Sigmoid colon (tissue), 4 donors: Measurements from ENCODE around the gene ARID5B.

ENCODE experiments used
- EP300 ChIP-seq, 4 donors: sonication (generic); formaldehyde crosslinking; IDR thresholded peaks; one replicate each; pipeline ENCODE4 v1.6.1; 2017; ENCODE audit warnings: antibody characterized with exemption in 4 of 4
- POLR2A ChIP-seq, 2 donors: fragments of 450-650 bp; IDR thresholded peaks; one replicate each; pipeline ENCODE4 v1.6.1; 2016; ENCODE audit warnings: antibody characterized with exemption in 2 of 2, mild to moderate bottlenecking in 2 of 2, moderate library complexity in 2 of 2
- POLR2AphosphoS5 ChIP-seq, 4 donors: sonication (generic); formaldehyde crosslinking; IDR thresholded peaks; one replicate each; pipeline ENCODE4 v1.6.1; 2017; ENCODE audit warnings: antibody characterized with exemption in 4 of 4
- TF ChIP-seq, protein P1 (sequence below), 4 experiments: fragments of 450-650 bp in 3 of 4; fragments of 200-600 bp in 1 of 4; IDR thresholded peaks; one replicate each; pipeline ENCODE4 v1.5.1; 2016 to 2019; ENCODE audit warnings: antibody characterized with exemption in 4 of 4, mild to moderate bottlenecking in 3 of 4, moderate library complexity in 2 of 4

DNA sequence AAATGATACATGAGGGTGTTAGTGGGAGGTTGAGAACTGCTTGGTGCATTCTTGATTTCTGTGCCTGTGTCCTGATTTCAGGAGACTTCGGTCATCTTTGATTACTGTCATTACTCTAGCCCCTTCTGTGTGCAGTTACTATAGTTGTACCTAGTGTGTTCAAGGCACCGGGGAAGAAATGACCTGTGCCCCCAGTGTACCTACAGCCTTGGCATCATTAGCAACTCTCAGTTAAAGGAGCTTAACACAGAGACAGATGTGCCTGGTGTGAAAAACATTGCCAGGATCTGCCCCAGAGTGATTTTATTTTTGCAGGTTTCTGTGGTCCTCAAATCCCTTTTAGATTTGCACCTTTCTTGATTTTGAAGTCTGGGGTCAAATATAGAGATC lies 62.2 kb downstream of the ARID5B start:
- TF ChIP-seq, protein P1, sequence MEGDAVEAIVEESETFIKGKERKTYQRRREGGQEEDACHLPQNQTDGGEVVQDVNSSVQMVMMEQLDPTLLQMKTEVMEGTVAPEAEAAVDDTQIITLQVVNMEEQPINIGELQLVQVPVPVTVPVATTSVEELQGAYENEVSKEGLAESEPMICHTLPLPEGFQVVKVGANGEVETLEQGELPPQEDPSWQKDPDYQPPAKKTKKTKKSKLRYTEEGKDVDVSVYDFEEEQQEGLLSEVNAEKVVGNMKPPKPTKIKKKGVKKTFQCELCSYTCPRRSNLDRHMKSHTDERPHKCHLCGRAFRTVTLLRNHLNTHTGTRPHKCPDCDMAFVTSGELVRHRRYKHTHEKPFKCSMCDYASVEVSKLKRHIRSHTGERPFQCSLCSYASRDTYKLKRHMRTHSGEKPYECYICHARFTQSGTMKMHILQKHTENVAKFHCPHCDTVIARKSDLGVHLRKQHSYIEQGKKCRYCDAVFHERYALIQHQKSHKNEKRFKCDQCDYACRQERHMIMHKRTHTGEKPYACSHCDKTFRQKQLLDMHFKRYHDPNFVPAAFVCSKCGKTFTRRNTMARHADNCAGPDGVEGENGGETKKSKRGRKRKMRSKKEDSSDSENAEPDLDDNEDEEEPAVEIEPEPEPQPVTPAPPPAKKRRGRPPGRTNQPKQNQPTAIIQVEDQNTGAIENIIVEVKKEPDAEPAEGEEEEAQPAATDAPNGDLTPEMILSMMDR (IDR thresholded peaks at IDR 0.05): no peak
- no peak for TF ChIP-seq POLR2AphosphoS5 (IDR thresholded peaks at IDR 0.05)
- no peak for TF ChIP-seq POLR2A (IDR thresholded peaks at IDR 0.05)
- no peak for TF ChIP-seq EP300 (IDR thresholded peaks at IDR 0.05)
